Measurements from ENCODE around the gene FAM131C. TPM values are rescaled to one million over a fixed set of nuclear protein-coding genes. Genes with fewer than 3 reads are reported as not detected.

The FAM131C gene
- total and polyA plus RNA-seq, 2 experiments from 2014 or later, result 0.71 to 1.3 TPM

DNA sequence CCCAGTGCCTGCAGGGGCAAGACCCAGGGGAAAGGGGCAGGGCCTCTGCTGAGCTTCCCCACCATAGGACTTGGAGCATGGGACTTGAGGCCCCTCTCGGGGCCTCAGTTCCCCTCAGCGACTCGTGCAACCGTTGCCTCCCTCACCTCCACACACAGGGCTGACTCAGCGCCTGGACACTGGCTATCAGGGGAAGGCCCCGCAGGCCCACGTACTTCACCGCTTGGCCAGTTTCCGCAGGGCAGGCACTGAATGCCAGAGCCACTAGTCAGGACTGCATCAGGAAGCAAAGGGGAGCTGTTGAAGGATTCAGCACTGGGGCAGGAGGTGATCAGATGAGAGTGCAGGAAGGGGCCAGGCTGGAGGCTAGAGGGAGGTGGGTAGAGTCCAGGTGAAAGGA, 15.5 kb upstream of the FAM131C start (continued):
- TF ChIP-seq, protein P1, sequence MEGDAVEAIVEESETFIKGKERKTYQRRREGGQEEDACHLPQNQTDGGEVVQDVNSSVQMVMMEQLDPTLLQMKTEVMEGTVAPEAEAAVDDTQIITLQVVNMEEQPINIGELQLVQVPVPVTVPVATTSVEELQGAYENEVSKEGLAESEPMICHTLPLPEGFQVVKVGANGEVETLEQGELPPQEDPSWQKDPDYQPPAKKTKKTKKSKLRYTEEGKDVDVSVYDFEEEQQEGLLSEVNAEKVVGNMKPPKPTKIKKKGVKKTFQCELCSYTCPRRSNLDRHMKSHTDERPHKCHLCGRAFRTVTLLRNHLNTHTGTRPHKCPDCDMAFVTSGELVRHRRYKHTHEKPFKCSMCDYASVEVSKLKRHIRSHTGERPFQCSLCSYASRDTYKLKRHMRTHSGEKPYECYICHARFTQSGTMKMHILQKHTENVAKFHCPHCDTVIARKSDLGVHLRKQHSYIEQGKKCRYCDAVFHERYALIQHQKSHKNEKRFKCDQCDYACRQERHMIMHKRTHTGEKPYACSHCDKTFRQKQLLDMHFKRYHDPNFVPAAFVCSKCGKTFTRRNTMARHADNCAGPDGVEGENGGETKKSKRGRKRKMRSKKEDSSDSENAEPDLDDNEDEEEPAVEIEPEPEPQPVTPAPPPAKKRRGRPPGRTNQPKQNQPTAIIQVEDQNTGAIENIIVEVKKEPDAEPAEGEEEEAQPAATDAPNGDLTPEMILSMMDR (conservative IDR thresholded peaks at IDR 0.05; ENCODE audit: low read depth in 2 of 2), result no peak
- TF ChIP-seq NANOG (IDR thresholded peaks at IDR 0.05; ENCODE audit: borderline replicate concordance) (no peak), EZH2phosphoT487 (IDR thresholded peaks at IDR 0.05; ENCODE audit: unreplicated experiment) (no peak), JUNB (IDR thresholded peaks at IDR 0.05; ENCODE audit: unreplicated experiment) (no peak), ZNF331 (CRISPR knock-in tag; IDR thresholded peaks at IDR 0.05; ENCODE audit: low read depth) (no peak)
- TF ChIP-seq, protein P2, sequence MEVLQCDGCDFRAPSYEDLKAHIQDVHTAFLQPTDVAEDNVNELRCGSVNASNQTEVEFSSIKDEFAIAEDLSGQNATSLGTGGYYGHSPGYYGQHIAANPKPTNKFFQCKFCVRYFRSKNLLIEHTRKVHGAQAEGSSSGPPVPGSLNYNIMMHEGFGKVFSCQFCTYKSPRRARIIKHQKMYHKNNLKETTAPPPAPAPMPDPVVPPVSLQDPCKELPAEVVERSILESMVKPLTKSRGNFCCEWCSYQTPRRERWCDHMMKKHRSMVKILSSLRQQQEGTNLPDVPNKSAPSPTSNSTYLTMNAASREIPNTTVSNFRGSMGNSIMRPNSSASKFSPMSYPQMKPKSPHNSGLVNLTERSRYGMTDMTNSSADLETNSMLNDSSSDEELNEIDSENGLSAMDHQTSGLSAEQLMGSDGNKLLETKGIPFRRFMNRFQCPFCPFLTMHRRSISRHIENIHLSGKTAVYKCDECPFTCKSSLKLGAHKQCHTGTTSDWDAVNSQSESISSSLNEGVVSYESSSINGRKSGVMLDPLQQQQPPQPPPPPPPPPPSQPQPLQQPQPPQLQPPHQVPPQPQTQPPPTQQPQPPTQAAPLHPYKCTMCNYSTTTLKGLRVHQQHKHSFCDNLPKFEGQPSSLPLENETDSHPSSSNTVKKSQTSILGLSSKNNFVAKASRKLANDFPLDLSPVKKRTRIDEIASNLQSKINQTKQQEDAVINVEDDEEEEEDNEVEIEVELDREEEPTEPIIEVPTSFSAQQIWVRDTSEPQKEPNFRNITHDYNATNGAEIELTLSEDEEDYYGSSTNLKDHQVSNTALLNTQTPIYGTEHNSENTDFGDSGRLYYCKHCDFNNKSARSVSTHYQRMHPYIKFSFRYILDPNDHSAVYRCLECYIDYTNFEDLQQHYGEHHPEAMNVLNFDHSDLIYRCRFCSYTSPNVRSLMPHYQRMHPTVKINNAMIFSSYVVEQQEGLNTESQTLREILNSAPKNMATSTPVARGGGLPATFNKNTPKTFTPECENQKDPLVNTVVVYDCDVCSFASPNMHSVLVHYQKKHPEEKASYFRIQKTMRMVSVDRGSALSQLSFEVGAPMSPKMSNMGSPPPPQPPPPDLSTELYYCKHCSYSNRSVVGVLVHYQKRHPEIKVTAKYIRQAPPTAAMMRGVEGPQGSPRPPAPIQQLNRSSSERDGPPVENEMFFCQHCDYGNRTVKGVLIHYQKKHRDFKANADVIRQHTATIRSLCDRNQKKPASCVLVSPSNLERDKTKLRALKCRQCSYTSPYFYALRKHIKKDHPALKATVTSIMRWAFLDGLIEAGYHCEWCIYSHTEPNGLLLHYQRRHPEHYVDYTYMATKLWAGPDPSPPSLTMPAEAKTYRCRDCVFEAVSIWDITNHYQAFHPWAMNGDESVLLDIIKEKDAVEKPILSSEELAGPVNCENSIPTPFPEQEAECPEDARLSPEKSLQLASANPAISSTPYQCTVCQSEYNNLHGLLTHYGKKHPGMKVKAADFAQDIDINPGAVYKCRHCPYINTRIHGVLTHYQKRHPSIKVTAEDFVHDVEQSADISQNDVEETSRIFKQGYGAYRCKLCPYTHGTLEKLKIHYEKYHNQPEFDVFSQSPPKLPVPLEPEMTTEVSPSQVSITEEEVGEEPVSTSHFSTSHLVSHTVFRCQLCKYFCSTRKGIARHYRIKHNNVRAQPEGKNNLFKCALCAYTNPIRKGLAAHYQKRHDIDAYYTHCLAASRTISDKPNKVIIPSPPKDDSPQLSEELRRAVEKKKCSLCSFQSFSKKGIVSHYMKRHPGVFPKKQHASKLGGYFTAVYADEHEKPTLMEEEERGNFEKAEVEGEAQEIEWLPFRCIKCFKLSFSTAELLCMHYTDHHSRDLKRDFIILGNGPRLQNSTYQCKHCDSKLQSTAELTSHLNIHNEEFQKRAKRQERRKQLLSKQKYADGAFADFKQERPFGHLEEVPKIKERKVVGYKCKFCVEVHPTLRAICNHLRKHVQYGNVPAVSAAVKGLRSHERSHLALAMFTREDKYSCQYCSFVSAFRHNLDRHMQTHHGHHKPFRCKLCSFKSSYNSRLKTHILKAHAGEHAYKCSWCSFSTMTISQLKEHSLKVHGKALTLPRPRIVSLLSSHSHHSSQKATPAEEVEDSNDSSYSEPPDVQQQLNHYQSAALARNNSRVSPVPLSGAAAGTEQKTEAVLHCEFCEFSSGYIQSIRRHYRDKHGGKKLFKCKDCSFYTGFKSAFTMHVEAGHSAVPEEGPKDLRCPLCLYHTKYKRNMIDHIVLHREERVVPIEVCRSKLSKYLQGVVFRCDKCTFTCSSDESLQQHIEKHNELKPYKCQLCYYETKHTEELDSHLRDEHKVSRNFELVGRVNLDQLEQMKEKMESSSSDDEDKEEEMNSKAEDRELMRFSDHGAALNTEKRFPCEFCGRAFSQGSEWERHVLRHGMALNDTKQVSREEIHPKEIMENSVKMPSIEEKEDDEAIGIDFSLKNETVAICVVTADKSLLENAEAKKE (CRISPR knock-in tag; IDR thresholded peaks at IDR 0.05), result no peak
- TF ChIP-seq, protein P3, sequence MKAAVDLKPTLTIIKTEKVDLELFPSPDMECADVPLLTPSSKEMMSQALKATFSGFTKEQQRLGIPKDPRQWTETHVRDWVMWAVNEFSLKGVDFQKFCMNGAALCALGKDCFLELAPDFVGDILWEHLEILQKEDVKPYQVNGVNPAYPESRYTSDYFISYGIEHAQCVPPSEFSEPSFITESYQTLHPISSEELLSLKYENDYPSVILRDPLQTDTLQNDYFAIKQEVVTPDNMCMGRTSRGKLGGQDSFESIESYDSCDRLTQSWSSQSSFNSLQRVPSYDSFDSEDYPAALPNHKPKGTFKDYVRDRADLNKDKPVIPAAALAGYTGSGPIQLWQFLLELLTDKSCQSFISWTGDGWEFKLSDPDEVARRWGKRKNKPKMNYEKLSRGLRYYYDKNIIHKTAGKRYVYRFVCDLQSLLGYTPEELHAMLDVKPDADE (IDR thresholded peaks at IDR 0.05), result no peak

Measured in GM23338 (cell line).